SK-N-SH treated with all-trans-retinoic acid at 6 μM for 48 hours (cell line): ENCODE measurements around the gene RTRAF.

Source experiments
- ATAC-seq: fragments of 200-7000 bp; cut with Tn5 transposase; 3 replicates; pipeline ENCODE4 v1.9.1; 2020; ENCODE audit warnings: mild to moderate bottlenecking, moderate library complexity
- ARNTL ChIP-seq: fragments of 450-650 bp; formaldehyde crosslinking; IDR thresholded peaks from 2 replicates; pipeline ENCODE4 v1.5.0; 2020; ENCODE audit warnings: low read depth, mild to moderate bottlenecking, moderate library complexity, borderline replicate concordance
- GLIS3 ChIP-seq: fragments of 250-450 bp; sonication (Bioruptor Pico); IDR thresholded peaks from 2 replicates; pipeline ENCODE4 v1.5.0; 2020; ENCODE audit warnings: mild to moderate bottlenecking, moderate library complexity
- ISL1 ChIP-seq: fragments of 250-450 bp; sonication (Bioruptor Pico); IDR thresholded peaks from 2 replicates; pipeline ENCODE4 v2.1.2; 2022; ENCODE audit warnings: mild to moderate bottlenecking, moderate library complexity
- OSR1 ChIP-seq: fragments of 250-450 bp; sonication (Bioruptor Pico); IDR thresholded peaks from 2 replicates; pipeline ENCODE4 v1.8.0; 2022; ENCODE audit warnings: moderate library complexity, mild to moderate bottlenecking, inconsistent platforms
- PPARA ChIP-seq: fragments of 250-450 bp; sonication (Bioruptor Pico); IDR thresholded peaks from 2 replicates; pipeline ENCODE4 v1.5.0; 2020; ENCODE audit warnings: mild to moderate bottlenecking, borderline replicate concordance
- SNAI2 ChIP-seq: fragments of 250-450 bp; sonication (Bioruptor Pico); IDR thresholded peaks from 2 replicates; pipeline ENCODE4 v1.5.0; 2020; ENCODE audit warnings: mild to moderate bottlenecking, moderate library complexity
- TCF4 ChIP-seq: fragments of 250-450 bp; sonication (Bioruptor Pico); IDR thresholded peaks from 2 replicates; pipeline ENCODE4 v1.8.0; 2021; ENCODE audit warnings: mild to moderate bottlenecking, moderate library complexity, borderline replicate concordance
- TOX ChIP-seq: fragments of 250-450 bp; sonication (Bioruptor Pico); IDR thresholded peaks from 2 replicates; pipeline ENCODE4 v1.8.0; 2021; ENCODE audit warnings: mild to moderate bottlenecking, moderate library complexity, borderline replicate concordance
- TSHZ2 ChIP-seq: fragments of 250-450 bp; sonication (Bioruptor Pico); IDR thresholded peaks from 2 replicates; pipeline ENCODE4 v1.5.0; 2020; ENCODE audit warnings: mild to moderate bottlenecking, moderate library complexity
- ZC3H10 ChIP-seq: fragments of 250-450 bp; sonication (Bioruptor Pico); IDR thresholded peaks from 2 replicates; pipeline ENCODE4 v1.5.1; 2021; ENCODE audit warnings: mild to moderate bottlenecking, moderate library complexity
- ZFP3 ChIP-seq: fragments of 250-450 bp; sonication (Bioruptor Pico); IDR thresholded peaks from 2 replicates; pipeline ENCODE4 v1.5.0; 2020; ENCODE audit warnings: mild to moderate bottlenecking, moderate library complexity
- ZFP30 ChIP-seq: fragments of 450-650 bp; formaldehyde crosslinking; IDR thresholded peaks from 2 replicates; pipeline ENCODE4 v1.5.0; 2022; ENCODE audit warnings: mild to moderate bottlenecking, moderate library complexity
- ZNF565 ChIP-seq: fragments of 450-650 bp; formaldehyde crosslinking; conservative IDR thresholded peaks from 2 replicates; pipeline ENCODE4 v1.5.0; 2020; ENCODE audit warnings: low read depth, mild to moderate bottlenecking, moderate library complexity
- ZNF70 ChIP-seq: fragments of 450-650 bp; formaldehyde crosslinking; IDR thresholded peaks from 2 replicates; pipeline ENCODE4 v1.5.0; 2020; ENCODE audit warnings: mild to moderate bottlenecking, moderate library complexity
- TF ChIP-seq, protein P1 (sequence below): fragments of 250-450 bp; sonication (Bioruptor Pico); IDR thresholded peaks from 2 replicates; pipeline ENCODE4 v1.5.1; 2021; ENCODE audit warnings: mild to moderate bottlenecking, moderate library complexity
- TF ChIP-seq, protein P2 (sequence below): fragments of 250-450 bp; sonication (Bioruptor Pico); IDR thresholded peaks from 2 replicates; pipeline ENCODE4 v1.8.0; 2020; ENCODE audit warnings: mild to moderate bottlenecking, moderate library complexity, borderline replicate concordance

Gene RTRAF

DNA sequence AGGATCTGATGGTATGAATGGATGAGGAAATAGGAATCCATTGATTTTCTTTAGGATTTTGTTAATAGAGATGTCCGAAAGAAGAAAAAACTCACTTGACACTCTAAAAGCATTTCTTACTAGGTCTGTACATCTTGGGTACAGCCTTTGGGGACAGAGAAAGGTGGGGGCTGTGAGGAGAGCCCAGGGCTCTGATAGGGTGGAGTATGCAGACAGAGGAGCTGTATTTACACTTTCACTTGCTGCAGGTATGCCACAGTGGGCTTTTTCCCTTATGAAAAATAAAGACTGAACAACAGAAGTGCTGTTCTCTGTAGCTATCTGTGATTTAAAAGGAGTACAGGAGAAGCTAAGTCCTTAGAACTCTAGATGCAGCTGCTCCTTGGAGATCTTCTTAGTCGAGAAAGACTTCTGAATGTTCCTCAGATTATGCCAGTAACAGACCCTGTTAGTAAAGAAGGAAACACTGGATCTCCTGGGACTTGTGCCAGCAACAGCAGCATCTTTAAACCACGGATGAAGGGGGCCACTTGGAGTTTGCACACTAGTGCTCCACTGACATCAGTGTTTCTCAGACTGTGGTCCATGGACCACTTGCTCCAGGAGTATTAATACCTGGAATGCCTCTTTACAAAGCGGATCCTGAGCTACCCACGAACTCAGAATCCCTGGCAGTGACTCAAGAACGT, 19.4 kb upstream of the RTRAF start (continued):
- TF ChIP-seq, protein P1, sequence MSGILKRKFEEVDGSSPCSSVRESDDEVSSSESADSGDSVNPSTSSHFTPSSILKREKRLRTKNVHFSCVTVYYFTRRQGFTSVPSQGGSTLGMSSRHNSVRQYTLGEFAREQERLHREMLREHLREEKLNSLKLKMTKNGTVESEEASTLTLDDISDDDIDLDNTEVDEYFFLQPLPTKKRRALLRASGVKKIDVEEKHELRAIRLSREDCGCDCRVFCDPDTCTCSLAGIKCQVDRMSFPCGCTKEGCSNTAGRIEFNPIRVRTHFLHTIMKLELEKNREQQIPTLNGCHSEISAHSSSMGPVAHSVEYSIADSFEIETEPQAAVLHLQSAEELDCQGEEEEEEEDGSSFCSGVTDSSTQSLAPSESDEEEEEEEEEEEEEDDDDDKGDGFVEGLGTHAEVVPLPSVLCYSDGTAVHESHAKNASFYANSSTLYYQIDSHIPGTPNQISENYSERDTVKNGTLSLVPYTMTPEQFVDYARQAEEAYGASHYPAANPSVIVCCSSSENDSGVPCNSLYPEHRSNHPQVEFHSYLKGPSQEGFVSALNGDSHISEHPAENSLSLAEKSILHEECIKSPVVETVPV (CRISPR knock-in tag): no peak

DNA sequence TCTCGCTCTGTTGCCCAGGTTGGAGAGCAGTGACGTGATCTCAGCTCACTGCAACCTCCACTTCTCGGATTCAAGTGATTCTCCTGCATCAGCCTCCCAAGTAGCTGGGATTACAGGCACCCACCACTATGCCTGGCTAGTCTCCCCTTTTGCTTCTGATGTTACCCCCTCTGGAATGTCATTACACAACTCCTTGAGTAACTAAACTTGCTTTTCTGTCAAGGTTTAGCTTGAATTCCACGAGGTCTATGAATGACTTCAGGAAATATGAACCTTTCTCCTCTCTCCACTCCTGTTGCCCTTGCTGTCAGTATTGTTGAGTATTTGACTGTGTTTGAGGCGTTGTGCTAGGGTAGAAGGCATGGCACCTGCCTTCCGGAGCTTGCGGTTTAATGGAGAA, 16.8 kb upstream of the RTRAF start:
- TF ChIP-seq SNAI2 (CRISPR knock-in tag) (no peak), GLIS3 (no peak), TSHZ2 (no peak), ZC3H10 (CRISPR knock-in tag) (no peak), ZNF70 (no peak), PPARA (CRISPR knock-in tag) (no peak), ZFP3 (CRISPR knock-in tag) (no peak), ZFP30 (CRISPR knock-in tag) (no peak)
- TF ChIP-seq, protein P2, sequence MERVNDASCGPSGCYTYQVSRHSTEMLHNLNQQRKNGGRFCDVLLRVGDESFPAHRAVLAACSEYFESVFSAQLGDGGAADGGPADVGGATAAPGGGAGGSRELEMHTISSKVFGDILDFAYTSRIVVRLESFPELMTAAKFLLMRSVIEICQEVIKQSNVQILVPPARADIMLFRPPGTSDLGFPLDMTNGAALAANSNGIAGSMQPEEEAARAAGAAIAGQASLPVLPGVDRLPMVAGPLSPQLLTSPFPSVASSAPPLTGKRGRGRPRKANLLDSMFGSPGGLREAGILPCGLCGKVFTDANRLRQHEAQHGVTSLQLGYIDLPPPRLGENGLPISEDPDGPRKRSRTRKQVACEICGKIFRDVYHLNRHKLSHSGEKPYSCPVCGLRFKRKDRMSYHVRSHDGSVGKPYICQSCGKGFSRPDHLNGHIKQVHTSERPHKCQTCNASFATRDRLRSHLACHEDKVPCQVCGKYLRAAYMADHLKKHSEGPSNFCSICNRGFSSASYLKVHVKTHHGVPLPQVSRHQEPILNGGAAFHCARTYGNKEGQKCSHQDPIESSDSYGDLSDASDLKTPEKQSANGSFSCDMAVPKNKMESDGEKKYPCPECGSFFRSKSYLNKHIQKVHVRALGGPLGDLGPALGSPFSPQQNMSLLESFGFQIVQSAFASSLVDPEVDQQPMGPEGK (CRISPR knock-in tag): no peak
- TF ChIP-seq, all 23 proteins: peak for 0
- ATAC-seq: no peak

GRCh38 chr14:51977075-51977474, 12.3 kb upstream of the RTRAF start:
- TF ChIP-seq ZNF565: no peak
- TF ChIP-seq GLIS3: no peak
- no peak for TF ChIP-seq ZFP3 (CRISPR knock-in tag)
- TF ChIP-seq TSHZ2: no peak
- no peak for TF ChIP-seq ZNF70
- TF ChIP-seq ARNTL (CRISPR knock-in tag): no peak
- TF ChIP-seq, all 23 proteins: peak for 0
- ATAC-seq: no peak

- ATAC-seq: no peak; the same call in 1 of the 3 replicates
- TF ChIP-seq, protein P2 (CRISPR knock-in tag): no peak
- TF ChIP-seq, all 23 proteins: peak for 0
These were observed 10.7 kb upstream of the RTRAF start for GRCh38 chr14:51978681-51979085.

DNA sequence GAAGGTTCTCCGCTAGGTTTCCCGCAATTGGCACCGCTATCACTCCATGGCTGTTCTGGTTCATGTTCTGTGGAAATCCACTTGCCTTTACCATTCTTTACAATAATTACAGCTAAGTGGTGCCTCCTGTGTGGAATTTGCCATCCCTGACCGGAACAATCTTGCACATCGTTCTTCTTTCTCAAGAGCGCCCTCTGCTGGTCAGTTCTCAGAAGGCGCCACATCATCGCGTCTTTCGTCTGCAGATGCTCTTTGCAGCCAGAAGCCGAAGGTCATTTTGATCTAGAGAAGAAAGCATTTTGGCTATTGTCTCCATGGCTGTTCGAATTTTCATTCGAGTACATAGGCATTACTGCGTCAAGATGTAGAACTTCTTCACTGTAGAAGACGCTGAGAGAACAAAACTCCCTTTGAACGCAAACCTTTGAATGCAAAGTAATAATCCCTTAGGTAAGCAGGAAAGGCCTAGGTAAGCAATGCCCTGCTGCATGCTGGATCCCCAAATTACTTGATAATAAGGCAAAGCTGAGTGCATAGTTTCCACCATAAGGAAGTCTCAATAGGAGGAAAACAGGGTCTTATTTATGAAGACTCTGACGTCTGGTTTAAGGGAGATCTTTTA, 10.1 kb upstream of the RTRAF start:
- ATAC-seq: peak; percentile 95
- TF ChIP-seq ARNTL (CRISPR knock-in tag) (no peak), TOX (CRISPR knock-in tag) (no peak), ISL1 (CRISPR knock-in tag) (no peak), TSHZ2 (no peak), ZNF565 (no peak), SNAI2 (CRISPR knock-in tag) (no peak), ZC3H10 (CRISPR knock-in tag) (no peak), PPARA (CRISPR knock-in tag) (no peak), ZFP3 (CRISPR knock-in tag) (no peak), TCF4 (CRISPR knock-in tag) (no peak), OSR1 (CRISPR knock-in tag) (no peak)
